Stimulated activated CD4-positive, alpha-beta T cell treated with anti-CD3 and anti-CD28 coated beads, Interleukin-2, amount 100 ng/mL, for 48 hours (primary cell): ENCODE results near the gene TBCC.

Experiments used
- DNase-seq, 2 donors: peaks; one replicate each; pipeline ENCODE4 v3.0.0-alpha.2; 2020

TBCC gene

GRCh38 chr6:42745640-42746462, at the start of gene TBCC:
Gene TBCC (minus strand): TSS chr6:42746103. CDS start chr6:42746073, 30 bp downstream.
- peak; percentile 84 for DNase-seq

- no peak for DNase-seq
Observed at GRCh38 chr6:42795651-42796050, 49.7 kb upstream of the TBCC start.

- DNase-seq = no peak
Observed at GRCh38 chr6:42791706-42792320, 45.9 kb upstream of the TBCC start.

- no peak for DNase-seq
Observed at GRCh38 chr6:42790549-42791181, 44.8 kb upstream of the TBCC start.

GRCh38 chr6:42788671-42789070, 42.8 kb upstream of the TBCC start:
- no peak for DNase-seq

GRCh38 chr6:42787063-42787472, 41.2 kb upstream of the TBCC start:
- DNase-seq = no peak

GRCh38 chr6:42786525-42786985, 40.7 kb upstream of the TBCC start:
- no peak for DNase-seq

GRCh38 chr6:42784717-42785498, 39.0 kb upstream of the TBCC start:
- DNase-seq = no peak

GRCh38 chr6:42783876-42784642, 38.2 kb upstream of the TBCC start:
- DNase-seq = no peak

GRCh38 chr6:42783177-42783875, 37.4 kb upstream of the TBCC start:
- peak; percentile 60 to 72 for DNase-seq

- DNase-seq = peak; percentile 60 to 61
Observed at GRCh38 chr6:42782689-42783176, 36.8 kb upstream of the TBCC start.

GRCh38 chr6:42781796-42782688, 36.1 kb upstream of the TBCC start, which contains the start of gene BICRAL:
Gene BICRAL (plus strand): TSS chr6:42782052. CDS start chr6:42822023, 39,971 bp downstream.
- DNase-seq = peak; percentile 73 to 76

GRCh38 chr6:42781546-42781795, 35.6 kb upstream of the TBCC start:
- DNase-seq = no peak

GRCh38 chr6:42779521-42779920, 33.6 kb upstream of the TBCC start:
- DNase-seq = no peak

- DNase-seq = no peak
Observed at GRCh38 chr6:42778122-42778521, 32.2 kb upstream of the TBCC start.

- no peak for DNase-seq
Observed at GRCh38 chr6:42777126-42777822, 31.4 kb upstream of the TBCC start.

- peak in 1 of 2 donors; percentile 24 for DNase-seq
Observed at GRCh38 chr6:42774821-42775487, 29.1 kb upstream of the TBCC start.

GRCh38 chr6:42774201-42774600, 28.3 kb upstream of the TBCC start:
- DNase-seq = peak in 1 of 2 donors; percentile 34

GRCh38 chr6:42771741-42772100, 25.8 kb upstream of the TBCC start:
- no peak for DNase-seq
